ENCODE data around the gene RAPGEF3.

GRCh38 chr12:47712171-47712570 lies 46.5 kb downstream of the RAPGEF3 start:
- TF ChIP-seq EZH2 (IDR thresholded peaks at IDR 0.05) (no peak), POLR2AphosphoS5 (IDR thresholded peaks at IDR 0.05; ENCODE audit: borderline replicate concordance, low read depth, low read length) (no peak), FOXP2 (optimal IDR thresholded peaks at IDR 0.05; ENCODE audit: control extremely low read depth, extremely low read length, insufficient read depth) (no peak)

Data from SK-N-MC (cell line).